Measurements from ENCODE around the gene COL9A2. TPM values are rescaled to one million over a fixed set of nuclear protein-coding genes. Genes with fewer than 3 reads are reported as not detected.

Gene COL9A2
- total RNA-seq, 1 donor from 2014 or later: under 0.01 TPM

GRCh38 chr1:40273547-40274166 lies 43.4 kb downstream of the COL9A2 start:
- H3K27me3 ChIP-seq (ENCODE audit: control insufficient read depth, insufficient read depth, low read length): no peaks in the 10 kb centered on the region
- peaks cover 4% of the 10 kb centered on the region for H3K36me3 ChIP-seq (ENCODE audit: control insufficient read depth, insufficient read depth, low read length)
- DNase-seq (ENCODE audit: low read depth): no peak
- no peak for TF ChIP-seq CTCF (IDR thresholded peaks at IDR 0.05; ENCODE audit: insufficient read depth, low read length, severe bottlenecking)
- H3K4me3 ChIP-seq (ENCODE audit: low read depth, low read length): no peak overlapping the region
- FAIRE-seq: no peak

- no peak for FAIRE-seq
- H3K36me3 ChIP-seq (ENCODE audit: control insufficient read depth, insufficient read depth, low read length): peaks cover 6% of the 10 kb centered on the region
These were observed 44.4 kb downstream of the COL9A2 start for GRCh38 chr1:40272653-40273213.

GRCh38 chr1:40270152-40270834 lies 46.8 kb downstream of the COL9A2 start:
- DNase-seq (ENCODE audit: low read depth): peak; percentile 90
- no peak for TF ChIP-seq CTCF (IDR thresholded peaks at IDR 0.05; ENCODE audit: insufficient read depth, low read length, severe bottlenecking)
- Histone ChIP-seq H3K27me3 (ENCODE audit: control insufficient read depth, insufficient read depth, low read length) (no peaks in the 10 kb centered on the region), H3K4me3 (ENCODE audit: low read depth, low read length) (no peak overlapping the region), H3K36me3 (ENCODE audit: control insufficient read depth, insufficient read depth, low read length) (peaks cover 6% of the 10 kb centered on the region)
- no peak for FAIRE-seq

More at GRCh38 chr1:40272653-40273213, 44.4 kb downstream of the COL9A2 start:
- H3K27me3 ChIP-seq (ENCODE audit: control insufficient read depth, insufficient read depth, low read length): no peaks in the 10 kb centered on the region
- H3K4me3 ChIP-seq (ENCODE audit: low read depth, low read length): no peak overlapping the region
- no peak for DNase-seq (ENCODE audit: low read depth)
- TF ChIP-seq CTCF (IDR thresholded peaks at IDR 0.05; ENCODE audit: insufficient read depth, low read length, severe bottlenecking): no peak

DNA sequence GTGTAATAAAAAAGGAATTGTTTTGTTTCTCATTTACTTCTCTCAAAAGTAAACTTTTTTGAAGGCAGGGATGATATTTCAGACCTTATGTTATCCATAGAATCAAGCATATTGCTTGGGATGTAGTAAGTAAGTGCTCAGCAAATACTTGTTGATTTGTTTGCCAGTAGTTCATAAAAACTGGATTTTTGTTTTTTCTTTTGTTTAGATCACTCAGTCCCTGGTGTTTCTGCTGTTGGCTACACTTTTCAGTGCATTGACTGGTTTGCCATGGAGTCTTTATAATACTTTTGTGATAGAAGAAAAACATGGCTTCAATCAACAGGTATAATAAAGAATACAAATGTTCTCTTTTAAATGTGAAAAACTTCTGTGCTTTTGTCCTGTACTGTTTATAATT lies 48.9 kb downstream of the COL9A2 start:
- no peak for TF ChIP-seq CTCF (IDR thresholded peaks at IDR 0.05; ENCODE audit: insufficient read depth, low read length, severe bottlenecking)
- Histone ChIP-seq H3K27me3 (ENCODE audit: control insufficient read depth, insufficient read depth, low read length) (no peaks in the 10 kb centered on the region), H3K36me3 (ENCODE audit: control insufficient read depth, insufficient read depth, low read length) (peaks cover 6% of the 10 kb centered on the region), H3K4me3 (ENCODE audit: low read depth, low read length) (no peak overlapping the region)
- DNase-seq (ENCODE audit: low read depth) (no peak), FAIRE-seq (no peak)

DNA sequence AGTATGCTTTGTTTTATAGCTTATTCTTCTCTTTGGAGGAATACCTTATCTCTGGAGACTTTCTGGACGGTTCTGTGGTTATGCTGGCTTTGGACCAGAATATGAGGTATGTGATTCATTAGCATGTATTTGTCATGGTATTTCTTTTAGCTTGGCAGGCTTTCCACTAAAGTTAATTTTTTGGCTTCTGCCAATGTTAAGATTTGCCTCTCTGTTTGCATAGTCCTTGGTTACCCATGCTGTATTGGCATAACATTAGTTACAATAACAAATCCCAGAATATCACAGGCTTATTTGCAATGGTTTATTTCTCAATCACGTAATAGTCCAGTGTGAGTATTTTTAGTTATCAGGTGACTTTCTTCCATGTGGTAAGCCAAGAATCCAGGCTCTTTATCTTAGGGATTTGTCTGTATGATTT lies 49.3 kb downstream of the COL9A2 start:
- no peak for TF ChIP-seq CTCF (IDR thresholded peaks at IDR 0.05; ENCODE audit: insufficient read depth, low read length, severe bottlenecking)
- DNase-seq (ENCODE audit: low read depth): peak; percentile 97
- no peaks in the 10 kb centered on the region for H3K27me3 ChIP-seq (ENCODE audit: control insufficient read depth, insufficient read depth, low read length)
- no peak for FAIRE-seq
- peaks cover 6% of the 10 kb centered on the region for H3K36me3 ChIP-seq (ENCODE audit: control insufficient read depth, insufficient read depth, low read length)
- no peak overlapping the region for H3K4me3 ChIP-seq (ENCODE audit: low read depth, low read length)

All from bronchial epithelial cell (primary cell).